HG03095 (cell line): ENCODE data around the gene AOC2.
"Not testable (repeated sequence)": the region's sequence is repeated elsewhere in the genome, so short reads cannot be mapped to it uniquely, and the experiment has no call there.

Source experiments
- ATAC-seq: cut with Tn5 transposase; IDR thresholded peaks from one replicate; pipeline ENCODE4 v1.9.1; 2021; ENCODE audit warnings: moderate library complexity; ENCODE audit not compliant: unreplicated experiment

The AOC2 gene

GRCh38 chr17:42880776-42881310, 36.5 kb downstream of the AOC2 start:
- no peak for ATAC-seq

GRCh38 chr17:42881706-42882105, 37.3 kb downstream of the AOC2 start:
- ATAC-seq: not testable (repeated sequence)

- no peak for ATAC-seq
Observed at GRCh38 chr17:42882166-42882565, 37.8 kb downstream of the AOC2 start.

- no peak for ATAC-seq
Observed at GRCh38 chr17:42883802-42884558, 39.6 kb downstream of the AOC2 start.

- ATAC-seq: not testable (repeated sequence)
Observed at GRCh38 chr17:42885806-42886205, 41.4 kb downstream of the AOC2 start.

GRCh38 chr17:42886283-42887176, 42.1 kb downstream of the AOC2 start:
- ATAC-seq: no peak

- no peak for ATAC-seq
Observed at GRCh38 chr17:42889809-42890208, 45.4 kb downstream of the AOC2 start.

- ATAC-seq: no peak
Observed at GRCh38 chr17:42891539-42892152, 47.3 kb downstream of the AOC2 start.

- no peak for ATAC-seq
Observed at GRCh38 chr17:42893359-42893758, 49.0 kb downstream of the AOC2 start.

- no peak for ATAC-seq
Observed at GRCh38 chr17:42894283-42895184, 50.2 kb downstream of the AOC2 start.

- no peak for ATAC-seq
Observed at GRCh38 chr17:42895185-42895555, 50.8 kb downstream of the AOC2 start.

GRCh38 chr17:42898147-42898811, 53.9 kb downstream of the AOC2 start:
- ATAC-seq: no peak

- not testable (repeated sequence) for ATAC-seq
Observed at GRCh38 chr17:42899981-42900380, 55.6 kb downstream of the AOC2 start.
